C4-2B (cell line): Measurements from ENCODE around the gene CELSR1.

ENCODE experiments used
- ZFX ChIP-seq: fragments of 450-650 bp; IDR thresholded peaks from 2 replicates; pipeline ENCODE4 v1.6.1; 2017
- TF ChIP-seq, protein P1 (sequence below): fragments of 450-650 bp; conservative IDR thresholded peaks from 2 replicates; pipeline ENCODE4 v1.5.1; 2017; ENCODE audit warnings: mild to moderate bottlenecking

DNA sequence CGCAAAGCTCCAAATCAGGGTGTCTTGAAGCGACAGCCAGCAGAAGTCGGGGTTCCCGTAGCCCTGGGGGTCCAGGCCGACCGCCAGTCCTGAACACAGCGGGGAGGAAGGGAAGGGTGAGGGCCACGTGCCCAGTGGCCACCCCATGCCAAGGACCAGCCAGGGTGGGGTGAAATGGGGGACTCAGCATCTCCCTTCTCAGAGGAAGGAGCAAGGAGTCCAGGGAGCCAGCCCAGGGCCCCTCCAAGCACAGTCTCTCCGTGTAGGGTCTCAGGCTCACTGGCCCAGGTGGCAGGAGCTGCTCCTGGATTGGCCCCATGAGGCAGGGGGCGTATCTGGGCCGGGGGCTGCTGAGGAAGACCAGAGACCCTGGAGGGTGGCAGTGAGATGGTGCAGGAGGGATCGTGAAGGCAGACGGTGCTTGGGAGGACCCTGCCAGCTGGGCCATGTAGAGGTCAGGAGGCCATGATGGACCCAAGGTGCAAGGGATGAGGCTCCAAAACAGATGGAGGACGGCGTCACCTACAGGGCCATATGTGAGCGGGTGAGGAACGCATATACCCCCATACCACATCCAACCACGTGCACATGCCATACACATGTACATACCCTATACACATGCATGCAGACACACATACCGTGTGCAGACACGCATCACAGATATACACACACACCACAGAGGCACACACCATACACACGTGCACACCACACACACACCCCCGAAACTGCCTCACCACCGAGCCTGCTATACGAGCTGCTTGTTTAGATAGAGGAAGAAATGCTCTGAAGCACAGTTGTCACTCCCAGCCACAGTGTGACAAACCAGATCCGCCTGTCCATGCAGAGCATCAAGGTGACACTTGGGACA is 167.5 kb downstream of the CELSR1 start:
- TF ChIP-seq, protein P1, sequence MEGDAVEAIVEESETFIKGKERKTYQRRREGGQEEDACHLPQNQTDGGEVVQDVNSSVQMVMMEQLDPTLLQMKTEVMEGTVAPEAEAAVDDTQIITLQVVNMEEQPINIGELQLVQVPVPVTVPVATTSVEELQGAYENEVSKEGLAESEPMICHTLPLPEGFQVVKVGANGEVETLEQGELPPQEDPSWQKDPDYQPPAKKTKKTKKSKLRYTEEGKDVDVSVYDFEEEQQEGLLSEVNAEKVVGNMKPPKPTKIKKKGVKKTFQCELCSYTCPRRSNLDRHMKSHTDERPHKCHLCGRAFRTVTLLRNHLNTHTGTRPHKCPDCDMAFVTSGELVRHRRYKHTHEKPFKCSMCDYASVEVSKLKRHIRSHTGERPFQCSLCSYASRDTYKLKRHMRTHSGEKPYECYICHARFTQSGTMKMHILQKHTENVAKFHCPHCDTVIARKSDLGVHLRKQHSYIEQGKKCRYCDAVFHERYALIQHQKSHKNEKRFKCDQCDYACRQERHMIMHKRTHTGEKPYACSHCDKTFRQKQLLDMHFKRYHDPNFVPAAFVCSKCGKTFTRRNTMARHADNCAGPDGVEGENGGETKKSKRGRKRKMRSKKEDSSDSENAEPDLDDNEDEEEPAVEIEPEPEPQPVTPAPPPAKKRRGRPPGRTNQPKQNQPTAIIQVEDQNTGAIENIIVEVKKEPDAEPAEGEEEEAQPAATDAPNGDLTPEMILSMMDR: no peak
- no peak for TF ChIP-seq ZFX
